ENCODE data around the gene MSI2. TPM values are rescaled to one million over a fixed set of nuclear protein-coding genes. Genes with fewer than 3 reads are reported as not detected.

The MSI2 gene
- total and polyA plus RNA-seq, 9 of the 15 experiments (the other 6 are each of a cell fraction or from before 2014, with no cell fraction given): 4.6 to 61.8 (median 42.4) TPM

DNA sequence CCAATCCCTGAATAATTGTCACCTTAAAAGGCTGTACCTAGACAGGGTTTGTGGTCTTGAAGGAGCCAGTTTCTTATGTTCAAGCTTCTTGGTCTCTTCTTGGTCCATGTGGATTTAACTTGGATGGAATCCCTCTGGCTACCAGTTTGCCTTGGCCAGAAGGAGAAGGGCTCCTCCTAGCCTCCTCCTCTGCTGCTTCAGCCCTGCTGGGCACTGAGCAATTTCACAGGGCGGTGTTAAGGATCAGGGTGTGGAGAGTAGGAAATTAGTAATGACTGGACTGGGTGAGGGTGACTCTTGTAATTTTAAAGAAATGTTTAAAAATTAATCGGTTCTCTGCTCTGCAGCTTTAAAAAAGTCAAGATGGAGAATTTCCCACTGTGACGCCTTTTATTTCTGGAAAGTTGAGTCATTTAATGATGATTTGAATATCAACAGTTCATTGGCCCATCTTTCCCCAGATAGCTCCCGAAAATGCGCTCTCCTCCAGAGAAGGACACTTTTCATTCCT is 96.4 kb downstream of the MSI2 start:
- Histone ChIP-seq H3K9me1 (ENCODE audit: control insufficient read depth, insufficient read depth, low read length) (no peaks in the 10 kb centered on the region), H3K27me3 (ENCODE audit: control insufficient read depth in 2 of 2, insufficient read depth in 2 of 2, low read length in 2 of 2) (no peaks in the 10 kb centered on the region), H3K27ac (ENCODE audit: extremely low read depth, low read depth, low read length) (no peak overlapping the region), H2AFZ (ENCODE audit: low read depth, low read length) (no peak overlapping the region), H4K20me1 (replicated peaks; ENCODE audit: control insufficient read depth, insufficient read depth, low read length) (peaks cover 13% of the 10 kb centered on the region; the same call in 1 of the 2 replicates), H3K4me1 (replicated peaks in 1 of 2; ENCODE audit: control insufficient read depth in 2 of 2, insufficient read depth in 2 of 2, low read length in 2 of 2) (peaks cover 11% of the 10 kb centered on the region in 2 experiments; a peak in 4 of 5 replicates), H3K4me2 (ENCODE audit: insufficient read depth, low read length) (no peak overlapping the region), H3K36me3 (ENCODE audit: control insufficient read depth, insufficient read depth, low read length) (peaks cover 36% of the 10 kb centered on the region; the same call in 2 of the 3 replicates), H3K9ac (ENCODE audit: insufficient read depth in 1 of 2, low read depth in 2 of 2, low read length in 2 of 2) (no peak overlapping the region), H3K79me2 (ENCODE audit: control insufficient read depth, insufficient read depth, low read length) (peaks cover 35% of the 10 kb centered on the region; the same call in 2 of the 3 replicates), H3K9me3 (replicated peaks; ENCODE audit: control insufficient read depth, insufficient read depth, low read depth, low read length) (no peaks in the 10 kb centered on the region), H3K4me3 (no peak overlapping the region)
- TF ChIP-seq SREBF2 (CRISPR knock-in tag; IDR thresholded peaks at IDR 0.05) (no peak), ZSCAN29 (IDR thresholded peaks at IDR 0.05) (no peak), KDM2B (CRISPR knock-in tag; IDR thresholded peaks at IDR 0.05) (no peak), SOX6 (IDR thresholded peaks at IDR 0.05) (no peak), NCOA1 (IDR thresholded peaks at IDR 0.05; ENCODE audit: low read depth) (no peak)
- no peak for FAIRE-seq
- 69% methylated on average over 5 of the region's 5 CpGs for WGBS (ENCODE audit: insufficient coverage, low coverage, missing lambda C conversion rate)
- no TSS peak for BruUV-seq (replicated peaks)
- ChIA-PET POLR2A (interaction anchor here (0.6 kb wide), 1 partner anchor 9 kb away, joined by 4 read pairs; no protein-coding TSS in a partner anchor), CTCF (ENCODE audit: low intra/inter-chr PET ratio) (no interaction called here)
- in situ Hi-C loops (cut with MboI): no loop called here
- no peak for ATAC-seq
- intact Hi-C loops (cut with micrococcal nuclease): no loop called here
- no peak for DNase-seq (ENCODE audit: extremely low read depth in 1 of 4, low spot score in 3 of 4)

DNA sequence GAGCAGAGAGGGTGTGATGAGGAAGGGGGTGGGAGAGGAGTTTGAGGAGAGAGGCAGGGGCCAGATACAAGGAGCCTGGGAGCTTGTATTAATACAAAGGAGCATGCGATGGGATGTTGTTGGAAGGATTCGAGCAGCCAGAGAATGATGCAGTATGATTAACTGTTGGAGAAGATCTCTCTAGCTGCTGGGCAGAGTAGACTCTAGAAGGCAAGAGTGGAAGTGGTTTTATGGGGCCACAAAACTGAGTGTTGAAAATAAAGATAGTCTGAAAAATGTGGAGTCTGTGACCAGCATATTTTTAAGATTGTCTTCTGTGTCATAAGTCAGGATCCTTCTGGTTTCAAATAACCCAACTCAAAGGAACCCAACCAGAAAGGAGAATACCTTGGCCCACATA is 98.3 kb downstream of the MSI2 start:
- WGBS (ENCODE audit: insufficient coverage, low coverage, missing lambda C conversion rate): 77% methylated on average over 2 of the region's 2 CpGs
- FAIRE-seq (no peak), ATAC-seq (no peak), DNase-seq (ENCODE audit: extremely low read depth in 1 of 4, low spot score in 3 of 4) (no peak)
- Histone ChIP-seq H3K4me1 (replicated peaks in 1 of 2; ENCODE audit: control insufficient read depth in 2 of 2, insufficient read depth in 2 of 2, low read length in 2 of 2) (peaks cover 1 to 7% of the 10 kb centered on the region in 2 experiments; a peak in 3 of 5 replicates), H3K4me3 (no peak overlapping the region), H2AFZ (ENCODE audit: low read depth, low read length) (no peak overlapping the region), H3K9me1 (ENCODE audit: control insufficient read depth, insufficient read depth, low read length) (no peaks in the 10 kb centered on the region), H4K20me1 (replicated peaks; ENCODE audit: control insufficient read depth, insufficient read depth, low read length) (peaks cover 8% of the 10 kb centered on the region; the same call in 1 of the 2 replicates), H3K9me3 (replicated peaks; ENCODE audit: control insufficient read depth, insufficient read depth, low read depth, low read length) (no peaks in the 10 kb centered on the region), H3K4me2 (ENCODE audit: insufficient read depth, low read length) (no peak overlapping the region), H3K27me3 (ENCODE audit: control insufficient read depth in 2 of 2, insufficient read depth in 2 of 2, low read length in 2 of 2) (no peaks in the 10 kb centered on the region), H3K36me3 (ENCODE audit: control insufficient read depth, insufficient read depth, low read length) (peaks cover 21% of the 10 kb centered on the region; the same call in 2 of the 3 replicates), H3K79me2 (ENCODE audit: control insufficient read depth, insufficient read depth, low read length) (peaks cover 46% of the 10 kb centered on the region; the same call in 2 of the 3 replicates), H3K27ac (ENCODE audit: extremely low read depth, low read depth, low read length) (no peak overlapping the region), H3K9ac (ENCODE audit: insufficient read depth in 1 of 2, low read depth in 2 of 2, low read length in 2 of 2) (no peak overlapping the region; a peak in 1 of 4 replicates)
- ChIA-PET POLR2A (interaction anchor here (0.6 to 1.4 kb wide), 2 partner anchors 10 to 25 kb away, joined by 3 to 9 read pairs; no protein-coding TSS in a partner anchor), CTCF (ENCODE audit: low intra/inter-chr PET ratio) (no interaction called here)
- intact Hi-C loops (cut with micrococcal nuclease): no loop called here
- in situ Hi-C loops (cut with MboI): no loop called here
- TF ChIP-seq NFRKB (IDR thresholded peaks at IDR 0.05; ENCODE audit: low read depth): no peak
- no peak for TF ChIP-seq ZNF79 (CRISPR knock-in tag; IDR thresholded peaks at IDR 0.05; ENCODE audit: low read depth)
- no TSS peak for BruUV-seq (replicated peaks)

Data from K562 (cell line).